GM13976 (cell line): ENCODE measurements around the gene TENM4.

Source experiments
- DNase-seq: peaks from one replicate; pipeline ENCODE4 v3.0.0; 2012; ENCODE audit warnings: low spot score
- in situ Hi-C: fragments of 300-500 bp; cut with MboI; formaldehyde crosslinking; loops from one replicate; pipeline ENCODE4 v1.12.0; 2022; ENCODE audit warnings: low sequenced_read_pairs, mixed read lengths, inconsistent platforms; ENCODE audit not compliant: unreplicated experiment
- TF ChIP-seq, protein P1 (sequence below): IDR thresholded peaks from 2 replicates; pipeline ENCODE4 v1.5.1; 2012; ENCODE audit warnings: borderline replicate concordance, mild to moderate bottlenecking; ENCODE audit not compliant: insufficient read depth; ENCODE audit errors: extremely low read depth, missing control alignments, control extremely low read depth

Gene TENM4

DNA sequence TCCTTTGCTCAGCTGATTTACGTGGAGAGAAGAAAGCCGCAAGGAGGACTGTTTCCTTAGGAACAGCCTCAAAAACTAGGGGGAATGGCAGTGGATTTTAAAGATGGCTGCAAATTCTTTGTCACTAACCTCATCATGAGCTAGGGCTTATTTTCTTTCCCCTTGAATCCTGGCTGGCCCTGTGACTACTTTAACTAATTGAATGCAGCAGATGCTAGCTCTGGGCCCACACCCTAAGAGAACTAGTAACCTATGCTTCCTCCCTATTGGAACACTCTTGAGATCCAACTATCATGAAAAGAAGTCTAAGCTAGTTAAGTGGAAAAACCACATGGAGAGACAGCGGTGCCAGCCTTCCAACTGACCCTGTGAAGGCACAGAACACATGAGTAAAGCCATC is 444.8 kb downstream of the TENM4 start:
- no peak for DNase-seq
- TF ChIP-seq, protein P1, sequence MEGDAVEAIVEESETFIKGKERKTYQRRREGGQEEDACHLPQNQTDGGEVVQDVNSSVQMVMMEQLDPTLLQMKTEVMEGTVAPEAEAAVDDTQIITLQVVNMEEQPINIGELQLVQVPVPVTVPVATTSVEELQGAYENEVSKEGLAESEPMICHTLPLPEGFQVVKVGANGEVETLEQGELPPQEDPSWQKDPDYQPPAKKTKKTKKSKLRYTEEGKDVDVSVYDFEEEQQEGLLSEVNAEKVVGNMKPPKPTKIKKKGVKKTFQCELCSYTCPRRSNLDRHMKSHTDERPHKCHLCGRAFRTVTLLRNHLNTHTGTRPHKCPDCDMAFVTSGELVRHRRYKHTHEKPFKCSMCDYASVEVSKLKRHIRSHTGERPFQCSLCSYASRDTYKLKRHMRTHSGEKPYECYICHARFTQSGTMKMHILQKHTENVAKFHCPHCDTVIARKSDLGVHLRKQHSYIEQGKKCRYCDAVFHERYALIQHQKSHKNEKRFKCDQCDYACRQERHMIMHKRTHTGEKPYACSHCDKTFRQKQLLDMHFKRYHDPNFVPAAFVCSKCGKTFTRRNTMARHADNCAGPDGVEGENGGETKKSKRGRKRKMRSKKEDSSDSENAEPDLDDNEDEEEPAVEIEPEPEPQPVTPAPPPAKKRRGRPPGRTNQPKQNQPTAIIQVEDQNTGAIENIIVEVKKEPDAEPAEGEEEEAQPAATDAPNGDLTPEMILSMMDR = no peak
- in situ Hi-C loops = no loop called here

DNA sequence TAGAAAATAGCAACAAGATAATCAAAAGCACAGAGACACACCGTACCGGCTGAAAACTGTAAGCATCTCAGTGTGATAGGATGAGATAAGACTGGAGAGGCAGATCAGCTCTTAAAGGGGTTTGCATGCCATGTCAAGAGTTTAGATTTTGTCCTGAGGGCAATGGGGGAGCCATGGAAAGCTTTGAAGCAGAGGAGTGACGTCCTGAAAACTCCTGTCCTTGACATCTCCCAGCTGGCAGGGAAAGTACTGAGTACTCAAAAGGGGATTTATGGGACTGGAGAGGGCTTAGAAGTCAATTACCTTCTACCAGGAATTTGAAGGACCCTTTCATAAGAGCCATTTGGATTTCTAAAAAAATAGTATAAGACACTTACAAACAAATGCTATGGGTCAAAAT is 445.7 kb downstream of the TENM4 start:
- DNase-seq = no peak
- in situ Hi-C loops = no loop called here
- TF ChIP-seq, protein P1 = no peak

DNA sequence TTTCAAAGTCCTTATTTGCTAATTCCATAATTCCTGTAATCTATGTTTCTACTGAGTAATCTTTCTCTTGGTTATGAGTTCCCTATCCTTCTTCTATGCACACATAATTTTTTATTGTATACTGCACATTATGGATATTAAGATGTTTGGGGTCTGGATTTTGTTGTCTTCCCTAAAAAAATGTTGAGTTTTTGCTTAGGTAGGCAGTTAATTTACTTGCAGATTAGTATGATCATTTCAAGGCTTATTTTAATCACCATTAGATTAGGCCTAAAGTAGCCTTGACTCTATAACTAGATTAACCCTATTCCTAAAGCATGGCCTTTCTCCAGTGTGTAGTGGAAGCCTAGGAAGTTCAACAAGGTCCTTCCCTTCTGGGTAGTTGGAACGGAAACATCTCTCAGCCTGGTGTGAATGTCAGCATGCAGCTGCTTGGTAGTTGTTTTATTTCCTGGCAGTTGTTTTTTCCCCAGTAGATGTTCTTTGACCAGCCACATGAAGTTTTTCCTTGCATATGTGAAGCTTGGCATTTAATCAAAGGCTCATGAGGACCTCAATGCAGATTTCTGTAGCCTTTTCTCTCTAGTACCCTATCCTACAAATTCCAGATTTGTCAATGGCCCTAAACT is 446.9 kb downstream of the TENM4 start:
- in situ Hi-C loops = no loop called here
- no peak for DNase-seq
- TF ChIP-seq, protein P1 = no peak

DNA sequence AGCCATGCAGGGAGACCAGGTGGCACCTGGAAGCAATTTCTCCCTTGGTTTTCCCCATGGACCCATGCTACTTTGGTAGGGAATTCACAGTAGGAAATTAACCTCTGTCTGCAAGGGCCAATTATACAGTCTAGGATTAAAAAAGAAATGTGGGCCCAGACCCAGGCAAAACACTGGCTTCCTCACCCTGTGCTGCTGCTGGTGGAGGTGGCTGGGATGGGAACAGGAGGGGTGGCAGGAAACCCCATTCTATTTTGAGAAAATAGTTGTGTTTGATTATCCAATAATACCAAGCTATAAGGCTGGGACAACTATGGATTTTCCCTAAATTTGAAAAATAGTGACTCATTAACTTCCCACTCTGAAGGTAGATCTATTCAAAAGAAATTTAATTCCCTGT is 449.1 kb downstream of the TENM4 start:
- DNase-seq = no peak
- in situ Hi-C loops = no loop called here
- TF ChIP-seq, protein P1 = no peak

DNA sequence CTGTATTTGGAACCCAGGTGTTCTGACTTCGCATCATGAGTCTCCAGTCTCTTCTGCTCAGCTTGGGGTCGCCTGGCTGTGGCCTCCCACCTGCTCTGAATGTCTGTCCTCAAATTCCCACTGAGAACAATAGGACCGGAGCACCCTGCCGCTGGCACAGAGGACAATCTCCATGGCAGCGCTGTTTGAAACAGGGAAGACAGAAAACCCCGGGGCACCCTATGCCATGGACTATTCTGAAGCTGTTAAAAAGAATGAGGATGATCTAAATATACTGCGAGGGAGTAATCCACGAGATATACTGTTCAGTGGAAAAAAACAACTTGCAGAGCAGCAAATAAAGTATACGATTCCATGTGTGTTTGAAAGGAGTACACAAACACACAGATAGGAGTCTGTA is 450.6 kb downstream of the TENM4 start:
- TF ChIP-seq, protein P1 = no peak
- in situ Hi-C loops = no loop called here
- no peak for DNase-seq

DNA sequence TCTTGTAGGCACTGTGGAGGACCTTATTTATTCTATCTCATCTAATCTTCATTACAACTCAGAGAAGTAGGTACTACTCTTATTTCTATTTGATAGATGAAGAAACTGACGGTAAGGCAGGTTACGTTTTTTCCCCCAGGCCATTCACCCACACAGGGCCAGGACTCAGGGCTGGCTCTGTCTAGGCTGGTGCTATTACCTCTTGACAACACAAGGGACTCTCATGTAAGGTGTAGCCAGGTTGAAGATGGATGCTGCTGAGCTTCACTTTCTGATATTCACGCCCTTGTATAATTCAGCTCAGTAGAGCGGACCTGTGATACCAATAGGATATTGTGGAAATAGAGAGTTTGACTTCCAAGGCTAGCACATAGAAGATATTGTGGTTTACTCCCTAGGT is 453.1 kb downstream of the TENM4 start:
- in situ Hi-C loops = no loop called here
- DNase-seq = no peak
- TF ChIP-seq, protein P1 = no peak
